Stimulated activated CD8-positive, alpha-beta memory T cell treated with anti-CD3 and anti-CD28 coated beads, Interleukin-15, amount 100 ng/mL, for 1 hour (primary cell): ENCODE measurements around the gene CACNA2D1.
"Not testable (repeated sequence)": the region's sequence is repeated elsewhere in the genome, so short reads cannot be mapped to it uniquely, and the experiment has no call there.

Source experiments
- DNase-seq: peaks from one replicate; pipeline ENCODE4 v3.0.0-alpha.2; 2020; ENCODE audit warnings: low read depth

CACNA2D1 gene

GRCh38 chr7:82036146-82036886 is 407.3 kb downstream of the CACNA2D1 start:
- no peak for DNase-seq

GRCh38 chr7:82035456-82035855 is 408.1 kb downstream of the CACNA2D1 start:
- no peak for DNase-seq

GRCh38 chr7:82032901-82033300 is 410.7 kb downstream of the CACNA2D1 start:
- DNase-seq, result no peak

- no peak for DNase-seq
Measured at GRCh38 chr7:82029236-82029913, 414.2 kb downstream of the CACNA2D1 start.

DNA sequence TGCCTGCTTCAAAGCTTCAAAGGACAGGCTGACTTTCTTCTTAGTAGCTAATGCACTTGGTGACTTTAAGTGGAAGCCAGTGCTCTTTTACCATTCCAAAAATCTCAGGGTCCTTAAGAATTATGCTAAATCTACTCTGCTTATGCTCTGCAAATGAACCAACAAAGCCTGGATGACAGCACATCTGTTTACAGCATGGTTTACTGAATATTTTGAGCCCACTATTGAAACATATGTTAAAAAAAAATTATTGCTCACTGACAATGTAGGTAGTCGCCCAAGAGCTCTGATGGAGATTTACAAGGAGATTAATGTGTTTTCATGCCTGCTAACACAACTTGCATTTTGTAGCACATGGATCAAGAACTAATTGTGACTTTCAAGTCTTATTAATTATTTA is 415.5 kb downstream of the CACNA2D1 start:
- DNase-seq, result no peak

DNA sequence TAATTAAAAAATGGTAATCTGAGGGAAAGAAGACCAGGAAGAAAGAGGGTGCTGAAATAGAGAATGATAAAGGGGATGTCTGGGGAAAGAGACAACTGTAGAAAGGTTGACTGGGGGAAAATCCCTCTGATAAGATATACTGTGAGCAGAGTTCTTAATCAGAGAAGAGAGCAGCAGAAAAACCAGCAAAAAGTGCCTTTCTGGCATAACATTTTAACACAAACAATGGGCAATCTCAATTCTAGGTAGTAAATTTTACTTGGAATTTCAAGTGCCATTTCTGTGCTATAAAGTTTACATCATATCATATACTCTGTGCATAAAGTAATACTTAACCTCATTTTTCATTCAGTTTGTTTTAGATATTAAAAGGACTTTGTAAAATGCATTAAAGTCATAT is 421.9 kb downstream of the CACNA2D1 start:
- DNase-seq, result no peak

DNA sequence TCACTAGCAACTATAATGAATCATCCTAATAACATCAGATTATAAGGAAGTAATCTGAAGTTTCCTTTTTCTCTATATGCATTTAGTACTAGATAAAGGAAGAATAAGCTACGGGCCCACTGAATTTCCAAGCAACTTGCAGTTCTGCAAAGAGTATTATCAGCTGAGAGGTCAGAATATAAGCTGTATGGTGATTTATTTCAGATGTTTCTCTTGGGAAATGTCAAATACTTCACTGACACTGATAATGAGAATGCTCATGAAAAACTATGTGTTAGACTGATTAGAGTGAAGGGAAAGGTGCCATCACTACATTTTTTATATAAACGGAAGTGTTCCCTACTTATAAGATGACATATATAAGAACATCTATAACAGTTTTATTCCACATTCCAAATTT is 422.5 kb downstream of the CACNA2D1 start:
- no peak for DNase-seq

- no peak for DNase-seq
Measured at GRCh38 chr7:82019551-82020475, 423.8 kb downstream of the CACNA2D1 start.

GRCh38 chr7:82018226-82018625 is 425.4 kb downstream of the CACNA2D1 start:
- no peak for DNase-seq

DNA sequence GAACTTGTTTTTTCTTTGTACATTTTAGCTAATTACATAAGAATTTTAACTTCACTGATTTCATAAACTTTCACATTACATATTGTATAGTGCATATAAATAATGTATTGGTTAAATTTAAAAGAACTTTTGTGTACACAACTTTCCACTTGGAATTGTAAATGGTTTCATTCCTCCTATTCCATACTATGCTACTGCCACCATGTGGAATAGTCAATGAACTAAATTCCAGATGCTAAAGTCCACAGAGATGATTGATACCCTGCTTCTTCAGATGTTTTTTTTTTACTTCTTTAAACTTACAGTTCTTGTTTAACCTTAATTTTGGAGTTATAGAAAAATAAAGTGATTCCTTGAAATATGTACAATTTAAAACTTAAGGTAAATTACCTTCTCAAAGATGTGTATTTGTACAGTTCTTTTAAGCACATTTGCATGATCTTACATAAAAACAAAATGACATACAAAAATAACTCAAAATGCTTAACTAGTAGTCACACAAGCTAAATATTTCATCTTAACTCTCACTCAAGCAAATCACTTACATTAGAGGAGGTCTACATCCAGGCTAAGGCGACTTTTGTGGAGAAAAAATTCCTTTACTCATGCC is 426.1 kb downstream of the CACNA2D1 start:
- DNase-seq, result no peak

- no peak for DNase-seq
Measured at GRCh38 chr7:82015751-82016150, 427.8 kb downstream of the CACNA2D1 start.

DNA sequence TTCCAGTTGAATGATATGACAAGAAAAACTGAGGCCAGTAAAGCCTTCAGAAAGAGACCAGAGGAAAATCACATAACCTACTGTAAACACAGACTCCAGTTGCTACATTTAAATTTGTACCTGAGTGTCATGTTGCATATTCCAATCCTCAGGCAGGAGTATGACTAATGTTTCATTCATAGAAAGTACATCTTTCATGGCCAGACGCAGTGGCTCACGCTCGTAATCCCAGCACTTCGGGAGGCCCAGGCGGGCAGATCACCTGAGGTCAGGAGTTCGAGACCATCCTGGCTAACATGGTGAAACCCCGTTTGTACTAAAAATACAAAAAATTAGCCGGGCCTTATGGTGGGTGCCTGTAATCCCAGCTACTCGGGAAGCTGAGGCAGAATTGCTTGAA is 429.0 kb downstream of the CACNA2D1 start:
- not testable (repeated sequence) for DNase-seq

DNA sequence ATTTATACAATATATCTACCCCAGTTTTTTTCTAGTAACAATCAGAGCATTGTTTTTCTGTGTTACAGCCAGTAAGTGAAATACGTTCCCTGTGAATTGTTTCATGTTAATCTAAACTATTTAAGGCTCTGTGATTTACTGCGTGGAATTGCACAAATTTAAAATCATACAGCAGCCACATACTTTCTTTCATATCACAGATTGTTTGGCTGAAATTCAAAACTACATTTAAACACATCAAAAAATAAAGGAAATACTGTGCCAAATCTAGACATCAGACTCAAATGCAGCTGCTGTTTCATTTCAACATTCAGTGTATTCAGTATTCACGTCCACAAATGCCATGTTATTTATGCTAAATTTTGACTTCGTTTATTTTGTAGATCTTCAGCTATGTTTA is 431.1 kb downstream of the CACNA2D1 start:
- DNase-seq, result no peak

GRCh38 chr7:82010416-82010815 is 433.2 kb downstream of the CACNA2D1 start:
- no peak for DNase-seq

- no peak for DNase-seq
Measured at GRCh38 chr7:82007315-82007714, 436.3 kb downstream of the CACNA2D1 start.

- DNase-seq, result no peak
Measured at GRCh38 chr7:82005056-82005455, 438.5 kb downstream of the CACNA2D1 start.

- DNase-seq, result no peak
Measured at GRCh38 chr7:81993186-81993585, 450.4 kb downstream of the CACNA2D1 start.

DNA sequence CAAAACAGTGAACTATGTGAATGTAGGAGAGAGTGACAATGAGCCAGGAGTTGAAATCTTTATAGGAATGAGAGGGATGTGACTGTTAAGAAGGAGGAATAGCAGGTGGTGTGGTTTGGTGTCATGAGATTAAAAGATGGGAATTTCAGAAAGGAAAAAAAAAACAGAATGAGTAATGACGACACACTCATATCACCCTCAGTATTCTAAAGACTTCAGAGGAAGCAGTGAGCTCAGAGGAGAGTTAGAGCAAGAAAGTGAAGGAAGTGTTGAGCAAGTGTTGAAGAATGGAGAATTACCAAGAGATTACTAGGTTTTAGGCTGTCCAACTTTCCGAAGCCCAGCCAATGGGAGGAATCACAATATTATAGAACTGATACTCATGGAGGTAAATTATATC is 453.2 kb downstream of the CACNA2D1 start:
- DNase-seq, result no peak

- no peak for DNase-seq
Measured at GRCh38 chr7:81986723-81987470, 456.7 kb downstream of the CACNA2D1 start.

- no peak for DNase-seq
Measured at GRCh38 chr7:81983406-81983805, 460.2 kb downstream of the CACNA2D1 start.

GRCh38 chr7:81973117-81973516 is 470.5 kb downstream of the CACNA2D1 start:
- no peak for DNase-seq

DNA sequence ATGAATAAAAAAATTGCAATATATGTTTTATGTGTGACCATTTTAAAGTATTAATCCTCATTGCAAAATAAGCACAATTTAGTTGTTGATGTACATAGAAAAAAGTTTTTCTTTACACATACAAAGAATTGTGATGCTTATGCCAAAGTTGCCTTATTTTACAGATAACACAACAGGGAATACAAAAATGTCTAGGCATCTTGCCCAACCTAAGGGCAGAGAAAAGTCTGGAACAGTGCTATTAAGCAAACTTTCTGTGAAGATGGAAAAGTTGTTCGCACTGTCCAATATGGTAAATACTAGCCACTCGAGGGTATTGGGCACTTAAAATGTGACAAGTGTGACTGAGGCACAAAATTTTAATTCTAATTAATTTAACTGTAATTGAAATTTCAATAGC is 483.6 kb downstream of the CACNA2D1 start:
- no peak for DNase-seq
